ENCODE measurements around the gene SEC24B.
A peak's percentile ranks its signal among the peaks of the same experiment; 100 is the strongest.
"Not testable (repeated sequence)": the region's sequence is repeated elsewhere in the genome, so short reads cannot be mapped to it uniquely, and the experiment has no call there.

The SEC24B gene

DNA sequence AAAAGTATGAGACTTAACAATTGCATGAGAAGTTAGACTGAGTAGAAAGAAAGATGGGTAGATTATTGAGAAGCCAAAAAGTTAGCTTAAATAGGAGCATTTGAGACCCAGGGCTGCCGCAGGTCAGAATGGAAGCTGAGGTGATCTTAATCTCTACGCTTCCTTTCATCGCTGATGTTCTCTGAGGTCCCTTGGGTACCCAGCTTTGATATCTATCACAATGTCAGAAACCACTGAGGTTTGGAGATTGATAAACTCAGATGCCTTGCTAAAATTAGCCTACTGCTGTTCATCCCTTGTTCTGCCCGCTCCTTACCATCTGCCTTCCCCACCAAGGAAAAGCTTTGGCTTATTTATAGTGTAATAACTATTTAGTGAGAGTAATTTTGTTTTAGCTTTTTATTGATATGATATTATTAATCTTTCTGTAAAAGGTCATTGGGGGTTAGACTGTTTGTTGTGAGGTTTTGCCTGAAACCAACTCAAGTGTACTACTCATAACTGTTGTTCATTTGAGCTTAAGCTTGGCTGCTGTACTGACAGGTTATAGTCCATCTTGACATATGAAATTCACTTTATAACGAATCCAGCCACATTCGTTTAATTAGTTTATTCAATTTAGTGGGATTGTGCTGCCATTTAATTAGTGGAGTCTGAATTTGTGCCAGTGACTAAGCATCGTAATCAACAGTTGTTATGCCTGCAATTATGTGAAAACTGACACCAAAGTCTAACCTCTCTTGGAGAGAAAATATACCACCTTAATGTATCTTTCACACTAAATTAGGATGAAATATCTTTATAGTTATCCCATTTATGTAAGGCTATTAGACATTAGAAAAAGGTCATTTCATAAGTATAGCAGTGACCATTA, 141.6 kb downstream of the SEC24B start:
- Mint-ChIP-seq H3K27ac (peak overlapping the region; percentile 73), H3K9me3 (no peaks in the 10 kb centered on the region), H3K4me1 (peaks cover 70% of the 10 kb centered on the region), H3K4me3 (peak overlapping the region; percentile 49), H3K36me3 (peaks cover 15% of the 10 kb centered on the region), H3K27me3 (no peaks in the 10 kb centered on the region)

DNA sequence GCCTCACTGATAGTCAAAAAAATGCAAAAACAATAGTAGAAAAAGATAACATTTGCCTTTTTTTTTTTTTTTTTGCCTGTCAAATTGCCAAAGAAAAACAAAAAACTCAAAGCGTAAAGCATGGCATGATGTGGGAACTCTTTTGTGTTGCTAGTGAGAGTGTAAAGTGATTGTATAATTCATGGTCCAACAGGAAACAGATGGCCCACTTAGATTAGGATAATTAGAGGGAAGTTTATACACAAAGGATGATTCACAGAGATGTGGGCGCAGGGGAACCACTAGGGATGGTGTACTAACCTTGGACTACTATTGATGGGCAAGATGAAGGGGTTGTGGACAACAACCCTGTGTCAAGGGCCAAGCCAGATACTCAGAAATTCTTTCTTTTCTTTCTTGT, 142.8 kb downstream of the SEC24B start:
- Mint-ChIP-seq H3K27ac (peak overlapping the region; percentile 70), H3K27me3 (no peaks in the 10 kb centered on the region), H3K36me3 (peaks cover 17% of the 10 kb centered on the region), H3K4me3 (peak overlapping the region; percentile 51), H3K9me3 (no peaks in the 10 kb centered on the region), H3K4me1 (peaks cover 69% of the 10 kb centered on the region)

DNA sequence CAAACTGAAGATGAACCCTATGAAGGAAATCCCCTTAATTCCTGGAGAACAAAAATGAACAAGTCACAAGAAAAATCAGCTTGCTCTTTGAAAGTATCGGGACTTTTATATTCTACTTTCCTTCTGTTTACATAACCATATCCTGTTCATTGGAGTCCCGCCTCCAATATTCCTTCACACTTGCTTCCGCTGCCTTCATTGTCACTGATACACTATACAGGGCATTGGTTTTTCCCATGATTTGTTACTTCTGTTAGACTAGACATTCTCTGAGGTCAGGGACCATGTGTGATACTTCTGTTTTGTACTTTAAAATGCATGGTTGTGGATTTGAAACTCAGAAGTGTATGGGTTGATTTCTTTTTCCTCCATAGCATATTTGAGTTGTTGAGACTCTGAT, 145.2 kb downstream of the SEC24B start:
- peak overlapping the region; percentile 84 for H3K27ac Mint-ChIP-seq
- peaks cover 66% of the 10 kb centered on the region for H3K4me1 Mint-ChIP-seq
- H3K9me3 Mint-ChIP-seq = no peaks in the 10 kb centered on the region
- peak overlapping the region; percentile 42 for H3K4me3 Mint-ChIP-seq
- H3K36me3 Mint-ChIP-seq = peaks cover 20% of the 10 kb centered on the region
- H3K27me3 Mint-ChIP-seq = no peaks in the 10 kb centered on the region

DNA sequence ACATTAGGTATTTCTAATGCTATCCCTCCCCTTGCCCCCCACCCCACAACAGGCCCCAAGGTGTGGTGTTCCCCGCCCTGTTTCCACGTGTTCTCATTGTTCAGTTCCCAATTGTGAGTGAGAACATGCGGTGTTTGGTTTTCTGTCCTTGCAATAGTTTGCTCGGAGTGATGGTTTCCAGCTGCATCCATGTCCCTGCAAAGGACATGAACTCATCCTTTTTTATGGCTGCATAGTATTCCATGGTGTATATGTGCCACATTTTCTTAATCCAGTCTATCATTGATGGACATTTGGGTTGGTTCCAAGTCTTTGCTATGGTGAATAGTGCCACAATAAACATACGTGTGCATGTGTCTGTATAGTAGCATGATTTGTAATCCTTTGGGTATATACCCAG, 146.4 kb downstream of the SEC24B start:
- not testable (repeated sequence) for H3K27ac Mint-ChIP-seq, H3K4me3 Mint-ChIP-seq
- peaks cover 66% of the 10 kb centered on the region for H3K4me1 Mint-ChIP-seq

DNA sequence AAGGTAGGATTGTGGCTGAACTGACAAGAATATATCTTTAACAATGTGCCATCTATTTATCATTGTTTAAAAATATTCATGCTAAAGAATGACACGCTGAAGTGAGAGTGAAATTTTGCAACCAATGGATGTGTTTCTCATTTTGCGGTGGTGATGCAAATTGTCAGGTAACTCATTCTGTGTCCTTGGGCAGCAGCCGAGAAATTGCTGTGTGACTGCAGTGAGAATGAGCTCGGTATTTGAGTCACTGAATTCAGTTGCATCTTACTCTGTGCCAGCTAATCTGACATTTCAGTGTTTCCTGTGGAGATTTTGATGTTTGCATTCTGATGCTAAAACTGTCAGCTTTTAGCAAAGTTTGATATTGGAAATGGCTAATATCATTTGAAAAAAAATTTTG, 154.6 kb downstream of the SEC24B start:
- peaks cover 10% of the 10 kb centered on the region for H3K36me3 Mint-ChIP-seq
- no peaks in the 10 kb centered on the region for H3K27me3 Mint-ChIP-seq
- peak overlapping the region; percentile 92 for H3K27ac Mint-ChIP-seq
- peak overlapping the region; percentile 43 for H3K4me3 Mint-ChIP-seq
- H3K4me1 Mint-ChIP-seq = peaks cover 78% of the 10 kb centered on the region
- no peaks in the 10 kb centered on the region for H3K9me3 Mint-ChIP-seq

More for the DNA sequence above, 146.4 kb downstream of the SEC24B start:
- H3K9me3 Mint-ChIP-seq, H3K27me3 Mint-ChIP-seq: not testable (repeated sequence)
- peaks cover 20% of the 10 kb centered on the region for H3K36me3 Mint-ChIP-seq

DNA sequence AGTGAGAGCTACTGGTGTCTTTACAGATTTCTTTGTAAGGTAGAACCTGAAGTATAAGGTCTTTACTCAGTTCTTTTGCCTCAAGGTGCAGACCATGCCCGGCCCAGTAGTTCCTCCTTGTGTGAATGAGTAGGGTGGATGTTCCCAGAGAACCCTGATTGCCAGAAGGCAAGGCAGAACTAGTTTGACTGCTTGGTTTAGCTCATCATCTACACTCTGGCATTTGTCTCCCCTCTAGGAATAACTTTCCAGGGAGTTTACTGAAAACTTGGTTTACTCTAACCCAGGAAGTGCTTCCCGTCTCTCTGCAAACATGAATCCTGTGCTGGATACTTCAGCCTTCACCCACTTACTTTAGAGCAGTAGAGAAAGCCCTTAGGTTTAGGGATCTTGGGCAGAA, 155.5 kb downstream of the SEC24B start:
- no peaks in the 10 kb centered on the region for H3K27me3 Mint-ChIP-seq
- H3K36me3 Mint-ChIP-seq = peaks cover 6% of the 10 kb centered on the region
- H3K4me1 Mint-ChIP-seq = peaks cover 73% of the 10 kb centered on the region
- peak overlapping the region; percentile 92 for H3K27ac Mint-ChIP-seq
- no peaks in the 10 kb centered on the region for H3K9me3 Mint-ChIP-seq
- peak overlapping the region; percentile 57 for H3K4me3 Mint-ChIP-seq

DNA sequence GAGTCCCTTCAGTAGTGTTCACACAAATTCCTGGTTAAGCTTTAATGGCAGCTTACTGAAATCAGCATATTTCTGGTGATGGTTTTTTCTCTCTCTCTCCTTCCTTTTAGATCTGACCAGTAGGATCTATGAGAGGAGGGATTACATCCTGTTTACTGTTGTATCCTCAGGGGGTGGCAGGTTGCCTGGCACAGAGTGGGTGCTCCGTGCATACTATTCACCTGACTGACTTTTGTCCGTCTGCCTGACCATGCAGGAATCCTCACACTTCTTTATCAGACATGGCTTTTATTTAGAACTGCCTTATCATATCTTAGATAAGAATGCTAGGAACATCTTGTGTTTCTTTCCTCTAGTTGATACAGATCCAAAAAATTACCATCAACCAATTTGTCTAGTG, 156.0 kb downstream of the SEC24B start:
- Mint-ChIP-seq H3K27ac (peak overlapping the region; percentile 92), H3K4me3 (peak overlapping the region; percentile 57), H3K4me1 (peaks cover 70% of the 10 kb centered on the region), H3K36me3 (peaks cover 6% of the 10 kb centered on the region), H3K9me3 (no peaks in the 10 kb centered on the region), H3K27me3 (no peaks in the 10 kb centered on the region)
